Measurements from ENCODE around the gene RAP2C.

Gene RAP2C

GRCh38 chrX:132209527-132209926 is 9.7 kb downstream of the RAP2C start:
- H4K20me1 ChIP-seq: peaks cover 0 to 87% (median 38%) of the 10 kb centered on the region in 11 experiments; a peak in 19 of 22 replicates
- peaks cover 0 to 7% (median 5%) of the 10 kb centered on the region in 10 experiments; a peak in 7 of 20 replicates for H3K4me1 ChIP-seq
- H3K27ac ChIP-seq: no peak overlapping the region
- H3K4me2 ChIP-seq: peak overlapping the region in 3 of 11 experiments; percentile 8 to 28 (median 14); a peak in 2 of 22 replicates
- H3K36me3 ChIP-seq: peaks cover 3 to 37% (median 18%) of the 10 kb centered on the region in 11 experiments; a peak in 13 of 22 replicates
- H3K4me3 ChIP-seq: no peak overlapping the region
- TF ChIP-seq Cebpa-rat (IDR thresholded peaks at IDR 0.05): no peak
- peaks cover 81 to 99% (median 91%) of the 10 kb centered on the region in 11 experiments for H3K27me3 ChIP-seq
- H3K9ac ChIP-seq: no peak overlapping the region
- no peaks in the 10 kb centered on the region for H3K9me3 ChIP-seq (replicated peaks in 1 of 11)

DNA sequence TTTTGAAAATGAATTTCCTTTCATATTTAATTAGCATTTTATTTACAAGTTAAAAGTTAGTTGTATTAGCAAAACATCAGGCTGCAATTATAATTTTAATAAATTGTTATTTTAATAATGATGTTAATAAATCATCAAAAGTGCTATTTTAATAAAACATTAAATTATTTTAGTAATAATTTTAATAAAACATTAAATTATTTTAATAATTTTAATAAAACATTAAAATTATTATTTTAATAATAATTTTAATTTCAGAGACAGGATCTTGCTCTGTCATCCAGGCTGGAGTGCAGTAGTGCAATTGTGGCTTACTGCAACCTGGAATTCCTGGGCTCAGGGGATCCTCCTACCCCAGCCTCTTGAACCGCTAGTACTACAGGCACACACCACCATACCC is 10.8 kb downstream of the RAP2C start:
- no peaks in the 10 kb centered on the region for H3K9me3 ChIP-seq (replicated peaks in 1 of 11)
- H3K9ac ChIP-seq: no peak overlapping the region
- no peak overlapping the region for H3K4me3 ChIP-seq
- H3K4me2 ChIP-seq: no peak overlapping the region
- H3K27me3 ChIP-seq: peaks cover 85 to 99% (median 91%) of the 10 kb centered on the region in 11 experiments
- TF ChIP-seq Cebpa-rat (IDR thresholded peaks at IDR 0.05): no peak
- H4K20me1 ChIP-seq: peaks cover 0 to 86% (median 33%) of the 10 kb centered on the region in 11 experiments; a peak in 19 of 22 replicates
- peaks cover 3 to 29% (median 14%) of the 10 kb centered on the region in 11 experiments; a peak in 11 of 22 replicates for H3K36me3 ChIP-seq
- peaks cover 0 to 7% (median 5%) of the 10 kb centered on the region in 10 experiments; a peak in 4 of 20 replicates for H3K4me1 ChIP-seq
- H3K27ac ChIP-seq: no peak overlapping the region

DNA sequence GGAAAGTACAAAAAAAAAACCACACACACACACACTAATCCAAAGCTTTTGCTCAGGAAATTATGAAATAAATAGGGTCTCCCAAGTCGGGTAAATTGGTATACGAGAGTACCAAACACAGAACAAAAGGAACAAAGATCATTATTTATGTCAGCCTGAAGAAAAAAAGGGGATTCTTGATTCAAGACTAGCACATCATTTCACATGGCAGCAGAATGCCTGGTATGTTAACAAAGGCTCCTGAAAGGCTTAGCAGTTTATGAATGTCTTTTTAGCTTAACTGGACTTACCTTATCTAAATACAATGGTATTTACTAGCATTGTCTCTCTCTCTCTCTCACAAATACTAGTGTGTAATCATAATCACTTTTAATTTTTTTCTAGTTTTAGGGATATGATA is 11.3 kb downstream of the RAP2C start:
- H4K20me1 ChIP-seq: peaks cover 0 to 84% (median 33%) of the 10 kb centered on the region in 11 experiments; a peak in 19 of 22 replicates
- no peak overlapping the region for H3K9ac ChIP-seq
- no peak overlapping the region for H3K4me2 ChIP-seq
- no peak overlapping the region for H3K4me3 ChIP-seq
- peaks cover 2 to 30% (median 13%) of the 10 kb centered on the region in 11 experiments; a peak in 11 of 22 replicates for H3K36me3 ChIP-seq
- peaks cover 88 to 99% (median 92%) of the 10 kb centered on the region in 11 experiments for H3K27me3 ChIP-seq
- no peak for TF ChIP-seq Cebpa-rat (IDR thresholded peaks at IDR 0.05)
- no peak overlapping the region for H3K27ac ChIP-seq
- H3K9me3 ChIP-seq (replicated peaks in 1 of 11): no peaks in the 10 kb centered on the region
- peaks cover 0 to 7% (median 5%) of the 10 kb centered on the region in 10 experiments; a peak in 4 of 20 replicates for H3K4me1 ChIP-seq

- Histone ChIP-seq H3K4me2 (no peak overlapping the region), H3K9ac (no peak overlapping the region), H3K4me1 (peaks cover 0 to 7% (median 5%) of the 10 kb centered on the region in 10 experiments; a peak in 4 of 20 replicates), H3K27ac (no peak overlapping the region), H3K9me3 (replicated peaks in 1 of 11) (no peaks in the 10 kb centered on the region), H4K20me1 (peaks cover 0 to 69% (median 29%) of the 10 kb centered on the region in 11 experiments; a peak in 19 of 22 replicates), H3K4me3 (no peak overlapping the region), H3K27me3 (peaks cover 88 to 99% (median 94%) of the 10 kb centered on the region in 11 experiments), H3K36me3 (peaks cover 0 to 36% (median 8%) of the 10 kb centered on the region in 11 experiments; a peak in 9 of 22 replicates)
- TF ChIP-seq Cebpa-rat (IDR thresholded peaks at IDR 0.05): no peak
Measured at GRCh38 chrX:132206259-132206658, 13.0 kb downstream of the RAP2C start.

DNA sequence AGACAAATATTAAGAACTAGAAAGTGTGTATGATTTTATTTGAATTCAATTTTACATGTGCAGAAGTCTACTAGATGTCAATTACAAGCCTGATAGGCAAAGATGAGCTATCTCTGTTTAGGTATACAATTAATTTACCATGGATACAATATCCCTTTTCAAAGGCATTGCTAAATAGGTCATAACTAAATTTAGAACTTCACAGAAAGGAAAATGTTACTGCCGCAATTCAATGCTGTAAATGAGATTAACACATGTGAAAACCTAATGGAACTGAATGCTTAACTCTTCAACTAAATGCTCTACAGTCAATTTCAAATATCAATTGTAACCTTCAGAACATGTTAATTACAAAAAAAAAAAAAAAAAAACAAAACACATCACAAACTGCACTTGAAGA is 14.6 kb downstream of the RAP2C start:
- no peak overlapping the region for H3K9ac ChIP-seq
- no peaks in the 10 kb centered on the region for H3K9me3 ChIP-seq (replicated peaks in 1 of 11)
- peaks cover 88 to 99% (median 94%) of the 10 kb centered on the region in 11 experiments for H3K27me3 ChIP-seq

GRCh38 chrX:132200976-132201375 is 18.3 kb downstream of the RAP2C start:
- Histone ChIP-seq H4K20me1 (peaks cover 0 to 24% (median 4%) of the 10 kb centered on the region in 11 experiments; a peak in 10 of 22 replicates), H3K9me3 (replicated peaks in 1 of 11) (peaks cover 0 to 6% (median 0%) of the 10 kb centered on the region in 11 experiments; a peak in 1 of 22 replicates)
- no peak for TF ChIP-seq Cebpa-rat (IDR thresholded peaks at IDR 0.05)

More for the DNA sequence above, 14.6 kb downstream of the RAP2C start:
- Histone ChIP-seq H3K4me1 (peaks cover 0 to 4% (median 2%) of the 10 kb centered on the region in 10 experiments; a peak in 4 of 20 replicates), H3K36me3 (peaks cover 0 to 33% (median 5%) of the 10 kb centered on the region in 11 experiments; a peak in 9 of 22 replicates), H3K27ac (no peak overlapping the region), H4K20me1 (peaks cover 0 to 53% (median 19%) of the 10 kb centered on the region in 11 experiments; a peak in 17 of 22 replicates), H3K4me2 (no peak overlapping the region), H3K4me3 (no peak overlapping the region)
- TF ChIP-seq Cebpa-rat (IDR thresholded peaks at IDR 0.05): no peak

DNA sequence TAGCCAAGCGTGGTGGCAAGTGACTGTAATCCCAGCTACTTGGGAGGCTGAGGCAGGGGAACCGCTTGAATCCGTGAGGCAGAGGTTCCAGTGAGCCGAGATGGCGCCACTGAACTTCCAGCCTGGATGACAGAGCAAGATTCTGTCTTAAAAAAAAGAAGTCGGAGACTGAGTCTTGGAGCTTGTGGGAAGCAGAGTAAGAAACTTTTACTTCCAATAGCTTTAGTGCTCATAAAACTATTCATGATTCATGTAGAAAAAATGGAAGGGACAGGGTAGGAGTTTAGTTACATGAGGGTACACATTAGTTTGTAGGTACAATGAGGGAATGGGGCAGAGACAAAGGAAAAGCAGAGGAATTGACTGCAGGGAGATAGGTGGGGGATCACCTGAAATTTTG is 19.3 kb downstream of the RAP2C start:
- Histone ChIP-seq H3K9ac (no peak overlapping the region), H3K27ac (no peak overlapping the region), H3K9me3 (replicated peaks in 1 of 11) (peaks cover 0 to 17% (median 5%) of the 10 kb centered on the region in 11 experiments; a peak in 11 of 22 replicates), H3K36me3 (peaks cover 0 to 26% (median under 1%) of the 10 kb centered on the region in 11 experiments; a peak in 6 of 22 replicates), H4K20me1 (peaks cover 0 to 14% (median 0%) of the 10 kb centered on the region in 11 experiments; a peak in 3 of 22 replicates), H3K4me3 (no peak overlapping the region), H3K4me1 (no peaks in the 10 kb centered on the region), H3K27me3 (peaks cover 73 to 95% (median 87%) of the 10 kb centered on the region in 11 experiments), H3K4me2 (no peak overlapping the region)
- TF ChIP-seq Cebpa-rat (IDR thresholded peaks at IDR 0.05): no peak

More at GRCh38 chrX:132200976-132201375, 18.3 kb downstream of the RAP2C start:
- Histone ChIP-seq H3K27ac (no peak overlapping the region), H3K27me3 (peaks cover 83 to 96% (median 93%) of the 10 kb centered on the region in 11 experiments), H3K4me3 (no peak overlapping the region), H3K36me3 (peaks cover 0 to 30% (median 3%) of the 10 kb centered on the region in 11 experiments; a peak in 7 of 22 replicates), H3K4me1 (no peaks in the 10 kb centered on the region), H3K4me2 (no peak overlapping the region), H3K9ac (no peak overlapping the region)

DNA sequence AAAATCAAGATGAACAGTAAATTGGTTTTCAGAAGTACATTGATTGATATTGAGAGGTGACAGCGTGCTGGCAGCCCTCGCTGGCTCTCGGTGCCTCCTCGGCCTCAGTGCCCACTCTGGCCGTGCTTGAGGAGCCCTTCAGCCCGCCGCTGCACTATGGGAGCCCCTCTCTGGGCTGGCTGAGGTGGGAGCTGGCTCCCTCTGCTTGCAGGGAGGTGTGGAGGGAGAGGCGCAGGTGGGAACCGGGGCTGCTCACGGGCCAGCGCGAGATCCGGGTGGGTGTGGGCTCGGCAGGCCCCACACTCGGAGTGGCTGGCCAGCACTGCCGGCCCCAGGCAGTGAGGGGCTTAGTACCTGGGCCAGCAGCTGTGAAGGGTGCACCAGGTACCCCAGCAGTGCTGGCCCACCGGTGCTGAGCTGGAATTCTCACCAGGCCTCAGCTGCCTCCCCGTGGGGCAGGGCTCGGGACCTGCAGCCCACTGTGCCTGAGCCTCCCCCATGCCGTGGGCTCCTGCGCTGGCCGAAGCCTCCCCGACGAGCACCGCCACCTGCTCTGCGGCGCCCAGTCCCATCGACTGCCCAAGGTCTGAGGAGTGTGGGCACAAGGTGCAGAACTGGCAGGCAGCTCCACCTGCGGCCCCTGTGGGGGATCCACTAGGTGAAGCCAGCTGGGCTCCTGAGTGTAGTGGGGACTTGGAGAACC is 25.2 kb downstream of the RAP2C start:
- no peak overlapping the region for H3K27ac ChIP-seq

GRCh38 chrX:132191938-132192337 is 27.3 kb downstream of the RAP2C start:
- no peak for TF ChIP-seq Cebpa-rat (IDR thresholded peaks at IDR 0.05)
- peaks cover 10 to 48% (median 30%) of the 10 kb centered on the region in 11 experiments for H3K9me3 ChIP-seq (replicated peaks in 1 of 11)
- H3K9ac ChIP-seq: no peak overlapping the region
- no peak overlapping the region for H3K4me3 ChIP-seq
- H4K20me1 ChIP-seq: peaks cover 0 to 5% (median 0%) of the 10 kb centered on the region in 11 experiments; a peak in 1 of 22 replicates
- peaks cover 0 to 17% (median 5%) of the 10 kb centered on the region in 10 experiments; a peak in 10 of 20 replicates for H3K4me1 ChIP-seq
- no peaks in the 10 kb centered on the region for H3K36me3 ChIP-seq
- H3K4me2 ChIP-seq: no peak overlapping the region
- no peak overlapping the region for H3K27ac ChIP-seq
- H3K27me3 ChIP-seq: peaks cover 28 to 60% (median 45%) of the 10 kb centered on the region in 11 experiments

More for the DNA sequence above, 25.2 kb downstream of the RAP2C start:
- no peak overlapping the region for H3K9ac ChIP-seq
- H3K36me3 ChIP-seq: no peaks in the 10 kb centered on the region
- peaks cover 23 to 56% (median 41%) of the 10 kb centered on the region in 11 experiments for H3K27me3 ChIP-seq
- peaks cover 0 to 6% (median 0%) of the 10 kb centered on the region in 11 experiments; a peak in 1 of 22 replicates for H4K20me1 ChIP-seq
- no peak overlapping the region for H3K4me2 ChIP-seq
- H3K4me3 ChIP-seq: no peak overlapping the region
- no peak for TF ChIP-seq Cebpa-rat (IDR thresholded peaks at IDR 0.05)
- H3K9me3 ChIP-seq (replicated peaks in 1 of 11): peaks cover 10 to 48% (median 30%) of the 10 kb centered on the region in 11 experiments
- H3K4me1 ChIP-seq: no peaks in the 10 kb centered on the region
